Stimulated activated CD4-positive, alpha-beta T cell treated with anti-CD3 and anti-CD28 coated beads, Interleukin-4, amount 100 ng/mL, for 1 hour (primary cell): Measurements from ENCODE around the gene NF1.
"Not testable (repeated sequence)": the region's sequence is repeated elsewhere in the genome, so short reads cannot be mapped to it uniquely, and the experiment has no call there.

ENCODE experiments used
- DNase-seq: peaks from one replicate; pipeline ENCODE4 v3.0.0-alpha.2; 2020

The NF1 gene

GRCh38 chr17:31094600-31095235 is at the start of gene NF1:
Gene NF1, plus strand, starts transcription at chr17:31094977. Its CDS starts 333 bp downstream, at chr17:31095310.
- DNase-seq, result peak; percentile 82

- not testable (repeated sequence) for DNase-seq
Measured at GRCh38 chr17:31046856-31047425, 47.8 kb upstream of the NF1 start.

GRCh38 chr17:31048142-31048541 is 46.6 kb upstream of the NF1 start:
- no peak for DNase-seq

- no peak for DNase-seq
Measured at GRCh38 chr17:31048780-31049179, 46.0 kb upstream of the NF1 start.

- DNase-seq, result no peak
Measured at GRCh38 chr17:31050948-31051347, 43.8 kb upstream of the NF1 start.

- no peak for DNase-seq
Measured at GRCh38 chr17:31051506-31051905, 43.3 kb upstream of the NF1 start.

- no peak for DNase-seq
Measured at GRCh38 chr17:31052187-31052889, 42.4 kb upstream of the NF1 start.

GRCh38 chr17:31053071-31053470 is 41.7 kb upstream of the NF1 start:
- DNase-seq, result no peak

- no peak for DNase-seq
Measured at GRCh38 chr17:31054761-31055160, 40.0 kb upstream of the NF1 start.

- DNase-seq, result no peak
Measured at GRCh38 chr17:31058976-31059375, 35.8 kb upstream of the NF1 start.

- no peak for DNase-seq
Measured at GRCh38 chr17:31060791-31061550, 33.8 kb upstream of the NF1 start.

GRCh38 chr17:31061678-31062077 is 33.1 kb upstream of the NF1 start:
- no peak for DNase-seq

GRCh38 chr17:31062346-31062745 is 32.4 kb upstream of the NF1 start:
- no peak for DNase-seq

GRCh38 chr17:31064707-31065106 is 30.1 kb upstream of the NF1 start:
- DNase-seq, result no peak

GRCh38 chr17:31067691-31068184 is 27.0 kb upstream of the NF1 start:
- DNase-seq, result no peak

GRCh38 chr17:31068291-31068690 is 26.5 kb upstream of the NF1 start:
- DNase-seq, result peak; percentile 29

GRCh38 chr17:31072186-31072585 is 22.6 kb upstream of the NF1 start:
- DNase-seq, result no peak

- no peak for DNase-seq
Measured at GRCh38 chr17:31073411-31073810, 21.4 kb upstream of the NF1 start.

GRCh38 chr17:31074772-31075555 is 19.8 kb upstream of the NF1 start:
- DNase-seq, result no peak

GRCh38 chr17:31078290-31078689 is 16.5 kb upstream of the NF1 start:
- DNase-seq, result no peak

- no peak for DNase-seq
Measured at GRCh38 chr17:31079731-31080130, 15.0 kb upstream of the NF1 start.

- no peak for DNase-seq
Measured at GRCh38 chr17:31085563-31085962, 9.2 kb upstream of the NF1 start.

GRCh38 chr17:31089471-31089870 is 5.3 kb upstream of the NF1 start:
- no peak for DNase-seq
